RWPE1 (cell line): ENCODE results near the gene PHYHD1.

ENCODE experiments used
- CTCF ChIA-PET: fragments of 350-600 bp; sonication (Branson Sonifier 250); formaldehyde crosslinking; extraction: SDS; loops from one replicate; lab custom pipeline; 2021; lab: Yijun Ruan, JAX
- POLR2A ChIA-PET: fragments of 400-600 bp; formaldehyde crosslinking; extraction: SDS; loops from one replicate; lab custom pipeline; 2020; ENCODE audit warnings: antibody characterized with exemption; ENCODE audit not compliant: low non-redundant PET; lab: Yijun Ruan, JAX
- DNase-seq: peaks from one replicate; pipeline ENCODE4 v3.0.0; 2012; ENCODE audit warnings: low spot score
- H3K27ac ChIP-seq: fragments of 450-650 bp; 2 replicates; pipeline ENCODE4 v1.5.1; 2017
- CTCF ChIP-seq: fragments of 450-650 bp; conservative IDR thresholded peaks from 2 replicates; pipeline ENCODE4 v1.5.1; 2017; ENCODE audit warnings: low read depth, mild to moderate bottlenecking

PHYHD1 gene

GRCh38 chr9:128911529-128912035 lies 9.2 kb upstream of the PHYHD1 start:
- no peak for DNase-seq
- CTCF ChIA-PET, result interaction anchor here (0.5 kb wide), 1 partner anchor 67 kb away, joined by 3 read pairs; no protein-coding TSS in a partner anchor
- no peak for TF ChIP-seq CTCF
- POLR2A ChIA-PET, result interaction anchor here (0.5 to 0.6 kb wide), 2 partner anchors 20 to 256 kb away, joined by 3 read pairs; no protein-coding TSS in a partner anchor
- H3K27ac ChIP-seq, result peak overlapping the region; percentile 99

DNA sequence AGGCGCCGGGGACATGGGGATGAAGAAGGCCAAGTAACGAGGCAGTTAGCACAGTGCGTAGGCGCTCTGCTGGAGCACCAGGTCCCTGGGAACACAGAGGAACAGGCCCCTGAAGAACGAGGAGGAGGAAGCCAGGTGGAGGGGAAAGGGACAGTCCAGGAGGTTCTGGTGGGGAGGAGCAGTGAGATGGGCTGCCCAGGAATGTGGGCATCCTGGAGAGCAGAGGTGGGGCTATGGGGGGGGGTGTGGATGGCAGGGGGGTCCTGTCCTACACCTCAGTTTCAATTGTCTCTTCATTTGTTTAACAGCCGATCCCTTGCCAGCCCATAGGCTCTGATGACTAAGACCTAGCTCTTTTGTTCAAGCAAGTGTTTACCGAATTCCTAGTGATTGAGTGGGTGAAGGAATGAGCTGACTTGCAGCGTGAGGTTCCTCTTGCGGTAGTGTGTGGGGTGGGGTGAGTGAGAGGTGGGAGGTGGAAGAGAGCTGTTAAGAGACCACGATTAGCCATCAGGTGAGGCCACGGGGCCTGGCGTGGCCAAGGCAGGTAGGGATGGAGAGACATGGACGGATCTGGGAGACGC lies 8.4 kb upstream of the PHYHD1 start:
- peak; percentile 98 for DNase-seq
- H3K27ac ChIP-seq, result peak overlapping the region; percentile 99
- no peak for TF ChIP-seq CTCF
- ChIA-PET POLR2A (no interaction called here), CTCF (interaction anchor here (0.8 to 1.0 kb wide), 3 partner anchors 16 to 47 kb away, joined by 3 to 5 read pairs (median 4); no protein-coding TSS in a partner anchor)

DNA sequence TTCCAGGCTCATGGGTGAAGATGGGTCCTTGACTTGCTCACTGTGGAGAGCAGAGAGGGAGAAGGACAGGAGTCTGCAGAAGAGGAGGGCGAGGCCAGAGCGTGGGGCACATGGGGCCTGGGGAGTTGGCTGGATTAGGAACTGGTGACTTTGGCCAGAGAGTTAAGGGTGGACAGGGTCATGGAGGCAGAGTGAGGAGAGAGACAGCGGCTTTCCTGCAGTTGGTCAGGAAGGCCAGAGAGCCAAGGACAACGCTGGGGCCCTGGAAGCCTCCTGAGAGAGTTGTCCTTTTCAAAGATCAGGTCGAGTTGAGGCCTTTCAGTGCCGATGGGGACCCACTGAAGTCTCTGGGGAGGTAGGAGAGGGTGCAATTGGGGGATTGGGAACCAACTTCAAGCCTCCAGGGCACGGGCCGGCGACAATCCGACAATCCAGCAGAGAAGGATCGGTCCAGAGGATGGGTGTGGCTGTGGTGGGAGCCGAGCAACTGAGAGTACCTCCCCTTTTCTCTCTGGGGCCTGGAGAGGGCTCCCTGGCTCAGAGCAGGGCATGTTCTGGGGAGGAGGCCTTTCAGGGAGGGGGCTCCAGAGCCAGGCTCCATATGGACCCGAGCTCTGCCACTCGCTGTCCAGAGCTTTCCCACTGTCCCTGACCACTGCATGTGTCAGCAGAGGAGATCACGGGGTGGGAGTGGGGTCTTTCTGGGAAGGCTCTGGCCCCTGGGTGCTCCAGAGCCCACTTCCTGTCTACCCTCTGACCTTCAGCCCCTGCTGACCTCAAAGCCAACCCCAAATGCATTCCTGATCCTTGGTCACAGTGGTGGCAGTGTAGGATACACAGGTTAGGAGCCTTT lies 7.5 kb upstream of the PHYHD1 start:
- DNase-seq, result no peak
- CTCF ChIA-PET, result interaction anchor here (0.8 to 1.0 kb wide), 2 partner anchors 22 to 48 kb away, joined by 3 to 4 read pairs; no protein-coding TSS in a partner anchor
- POLR2A ChIA-PET, result interaction anchor here (0.5 kb wide), 1 partner anchor 580 kb away, joined by 3 read pairs; no protein-coding TSS in a partner anchor
- peak overlapping the region; percentile 99 for H3K27ac ChIP-seq
- TF ChIP-seq CTCF, result no peak

DNA sequence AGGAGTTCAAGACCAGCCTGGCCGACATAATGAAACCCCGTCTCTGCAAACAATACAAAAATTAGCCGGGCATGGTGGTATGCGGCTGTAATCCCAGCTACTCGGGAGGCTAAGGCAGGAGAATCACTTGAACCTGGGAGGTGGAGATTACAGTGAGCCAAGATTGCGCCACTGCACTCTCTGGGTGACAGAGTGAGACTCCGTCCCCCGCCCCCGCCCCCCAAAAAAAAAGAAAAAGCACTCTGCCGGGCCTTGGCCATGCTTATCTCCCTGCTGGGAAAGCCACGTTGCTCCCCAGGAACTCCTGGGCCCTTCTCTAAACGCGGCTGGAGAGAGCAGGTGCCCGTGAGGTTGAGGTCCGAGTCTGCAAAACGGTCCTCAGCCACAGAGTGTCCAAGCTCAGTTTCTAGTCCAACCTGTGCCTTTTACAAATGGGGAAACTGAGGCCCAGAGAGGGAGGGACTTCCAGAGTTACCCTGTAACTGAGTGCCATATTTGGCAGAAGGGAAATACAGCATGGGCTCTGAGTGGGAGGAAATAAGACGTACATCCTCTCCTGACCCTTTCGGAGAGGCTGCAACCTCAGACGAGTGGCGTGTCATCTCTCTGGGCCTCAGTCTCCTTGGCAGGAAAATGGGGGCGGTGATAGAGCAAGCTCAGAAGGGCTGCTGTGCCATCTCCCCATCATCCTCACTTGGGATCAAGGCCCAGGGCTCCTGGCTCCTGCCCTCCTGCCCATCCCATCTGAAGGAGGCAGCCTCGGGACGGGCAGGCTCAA lies 6.6 kb upstream of the PHYHD1 start:
- ChIA-PET POLR2A (interaction anchor here (0.5 kb wide), 1 partner anchor 579 kb away, joined by 3 read pairs; no protein-coding TSS in a partner anchor), CTCF (interaction anchor here (0.6 kb wide), 1 partner anchor 13 kb away, joined by 3 read pairs; no protein-coding TSS in a partner anchor)
- peak overlapping the region; percentile 99 for H3K27ac ChIP-seq
- no peak for TF ChIP-seq CTCF
- no peak for DNase-seq

DNA sequence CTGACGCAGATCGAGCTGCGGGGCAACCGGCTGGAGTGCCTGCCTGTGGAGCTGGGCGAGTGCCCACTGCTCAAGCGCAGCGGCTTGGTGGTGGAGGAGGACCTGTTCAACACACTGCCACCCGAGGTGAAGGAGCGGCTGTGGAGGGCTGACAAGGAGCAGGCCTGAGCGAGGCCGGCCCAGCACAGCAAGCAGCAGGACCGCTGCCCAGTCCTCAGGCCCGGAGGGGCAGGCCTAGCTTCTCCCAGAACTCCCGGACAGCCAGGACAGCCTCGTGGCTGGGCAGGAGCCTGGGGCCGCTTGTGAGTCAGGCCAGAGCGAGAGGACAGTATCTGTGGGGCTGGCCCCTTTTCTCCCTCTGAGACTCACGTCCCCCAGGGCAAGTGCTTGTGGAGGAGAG lies 4.6 kb upstream of the PHYHD1 start:
- TF ChIP-seq CTCF, result no peak
- CTCF ChIA-PET, result interaction anchor here (0.9 to 1.2 kb wide), 2 partner anchors 12 to 26 kb away, joined by 3 to 4 read pairs; no protein-coding TSS in a partner anchor
- POLR2A ChIA-PET, result interaction anchor here (0.5 kb wide), 1 partner anchor 98 kb away, joined by 3 read pairs; the partner anchor contains the start of gene ENDOG
- peak overlapping the region; percentile 99 for H3K27ac ChIP-seq
- no peak for DNase-seq
